ENCODE measurements around the gene IQCK.

GRCh38 chr16:19728636-19728965, 10.5 kb downstream of the IQCK start:
- TF ChIP-seq POLR2A (IDR thresholded peaks at IDR 0.05), result no peak
- TF ChIP-seq, protein P1, sequence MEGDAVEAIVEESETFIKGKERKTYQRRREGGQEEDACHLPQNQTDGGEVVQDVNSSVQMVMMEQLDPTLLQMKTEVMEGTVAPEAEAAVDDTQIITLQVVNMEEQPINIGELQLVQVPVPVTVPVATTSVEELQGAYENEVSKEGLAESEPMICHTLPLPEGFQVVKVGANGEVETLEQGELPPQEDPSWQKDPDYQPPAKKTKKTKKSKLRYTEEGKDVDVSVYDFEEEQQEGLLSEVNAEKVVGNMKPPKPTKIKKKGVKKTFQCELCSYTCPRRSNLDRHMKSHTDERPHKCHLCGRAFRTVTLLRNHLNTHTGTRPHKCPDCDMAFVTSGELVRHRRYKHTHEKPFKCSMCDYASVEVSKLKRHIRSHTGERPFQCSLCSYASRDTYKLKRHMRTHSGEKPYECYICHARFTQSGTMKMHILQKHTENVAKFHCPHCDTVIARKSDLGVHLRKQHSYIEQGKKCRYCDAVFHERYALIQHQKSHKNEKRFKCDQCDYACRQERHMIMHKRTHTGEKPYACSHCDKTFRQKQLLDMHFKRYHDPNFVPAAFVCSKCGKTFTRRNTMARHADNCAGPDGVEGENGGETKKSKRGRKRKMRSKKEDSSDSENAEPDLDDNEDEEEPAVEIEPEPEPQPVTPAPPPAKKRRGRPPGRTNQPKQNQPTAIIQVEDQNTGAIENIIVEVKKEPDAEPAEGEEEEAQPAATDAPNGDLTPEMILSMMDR (IDR thresholded peaks at IDR 0.05), result no peak

Measured in thyroid gland (tissue), 4 donors.